ENCODE data around the gene ZFP62.

ZFP62 gene

DNA sequence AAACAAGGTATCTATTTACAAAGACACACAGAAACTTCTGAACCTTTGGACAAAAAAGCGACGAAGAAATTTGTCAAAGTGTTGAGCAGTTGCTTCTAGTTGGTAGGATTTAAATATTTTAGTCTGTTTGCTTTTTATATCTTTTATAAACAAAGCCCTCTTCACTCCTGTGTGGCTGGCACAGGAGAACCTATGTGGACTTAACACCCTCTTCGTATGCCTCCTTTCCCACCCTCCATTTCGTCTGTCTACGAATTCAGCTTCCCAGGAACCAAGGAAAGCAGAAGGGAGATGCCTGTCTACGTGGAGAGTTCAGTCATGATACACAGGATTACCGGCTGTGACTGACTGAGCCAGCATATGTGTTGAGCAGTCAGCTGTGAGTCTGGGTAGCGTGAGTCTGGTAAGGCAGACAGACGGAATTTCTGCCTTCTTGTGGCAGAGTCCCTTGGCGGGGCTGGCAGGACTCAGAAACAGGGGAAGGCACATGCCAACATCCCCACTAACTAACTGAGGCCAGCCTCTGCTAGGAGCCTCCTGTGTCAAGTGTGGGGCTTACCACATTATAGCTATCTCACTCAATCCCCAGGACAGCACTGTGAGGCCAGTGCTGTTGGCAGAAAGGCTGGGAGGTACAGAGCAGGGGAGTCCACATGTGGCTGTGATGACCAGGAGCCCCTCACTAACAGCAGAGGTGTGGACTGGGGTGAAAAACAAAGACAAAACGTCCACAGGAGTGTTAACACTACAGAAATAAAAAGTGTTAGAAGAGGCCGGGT lies 13.9 kb upstream of the ZFP62 start:
- no peak overlapping the region for H3K4me3 ChIP-seq (ENCODE audit: low read depth, low read length)
- no peak for TF ChIP-seq CTCF (IDR thresholded peaks at IDR 0.05; ENCODE audit: low read depth, low read length)

GRCh38 chr5:180873615-180874520 lies 12.8 kb upstream of the ZFP62 start:
- TF ChIP-seq CTCF (IDR thresholded peaks at IDR 0.05; ENCODE audit: low read depth, low read length), result no peak

GRCh38 chr5:180872419-180872818 lies 11.3 kb upstream of the ZFP62 start:
- no peak overlapping the region for H3K4me3 ChIP-seq (ENCODE audit: low read depth, low read length)
- TF ChIP-seq CTCF (IDR thresholded peaks at IDR 0.05; ENCODE audit: low read depth, low read length), result no peak

More at GRCh38 chr5:180873615-180874520, 12.8 kb upstream of the ZFP62 start:
- no peak overlapping the region for H3K4me3 ChIP-seq (ENCODE audit: low read depth, low read length)

- no peak for TF ChIP-seq CTCF (IDR thresholded peaks at IDR 0.05; ENCODE audit: low read depth, low read length)
- no peak overlapping the region for H3K4me3 ChIP-seq (ENCODE audit: low read depth, low read length)
Observed at GRCh38 chr5:180870276-180871068, 9.4 kb upstream of the ZFP62 start.

GRCh38 chr5:180869587-180869986 lies 8.5 kb upstream of the ZFP62 start:
- no peak overlapping the region for H3K4me3 ChIP-seq (ENCODE audit: low read depth, low read length)
- no peak for TF ChIP-seq CTCF (IDR thresholded peaks at IDR 0.05; ENCODE audit: low read depth, low read length)

- no peak overlapping the region for H3K4me3 ChIP-seq (ENCODE audit: low read depth, low read length)
- TF ChIP-seq CTCF (IDR thresholded peaks at IDR 0.05; ENCODE audit: low read depth, low read length), result peak; percentile 78
Observed at GRCh38 chr5:180868960-180869359, 7.9 kb upstream of the ZFP62 start.

All from WI38 (cell line).